ENCODE measurements around the gene MLLT6. TPM values are rescaled to one million over a fixed set of nuclear protein-coding genes. Genes with fewer than 3 reads are reported as not detected.
A peak's percentile ranks its signal among the peaks of the same experiment; 100 is the strongest.

MLLT6 gene
- total and polyA plus RNA-seq, 2 of the 13 experiments (the other 11 are each of a cell fraction or from before 2014, with no cell fraction given), result 50.7 to 69.5 TPM

DNA sequence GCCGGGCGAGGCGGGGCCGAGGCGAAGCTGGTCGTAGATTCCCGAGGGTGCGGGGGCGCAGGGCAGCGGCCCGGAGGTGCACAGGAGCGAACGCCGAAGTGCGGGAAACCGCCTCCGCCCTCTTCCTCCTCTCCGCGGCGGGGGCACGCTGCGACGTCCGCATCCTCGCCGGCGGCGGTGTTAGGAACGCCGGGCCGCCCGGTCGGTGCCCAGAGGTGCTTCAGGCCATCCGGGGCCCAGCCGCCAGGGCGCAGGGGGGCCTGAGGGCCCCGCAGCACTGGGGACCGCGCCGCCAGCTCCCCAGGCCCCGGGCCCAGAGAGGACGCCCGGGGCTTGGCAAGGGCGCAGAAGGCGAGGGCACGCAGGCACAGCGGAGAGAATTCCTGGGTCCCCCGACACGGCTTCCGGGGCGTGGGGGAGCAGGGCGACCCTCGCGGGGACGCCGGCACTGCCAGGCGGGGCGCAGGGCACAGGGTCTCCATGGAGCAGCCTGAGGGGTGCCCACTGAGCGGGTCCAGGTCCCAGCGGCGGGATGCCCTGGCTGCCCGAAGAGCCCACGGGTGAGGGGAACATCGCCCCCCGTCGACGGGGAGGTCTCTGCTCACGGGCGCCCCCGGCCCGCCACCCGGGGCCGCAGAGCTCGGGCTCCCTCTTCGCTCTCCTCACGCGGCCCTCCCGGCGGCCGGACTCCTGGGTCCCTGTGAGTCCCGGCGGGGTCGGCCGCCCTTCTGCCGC, 30.9 kb upstream of the MLLT6 start (continued):
- TF ChIP-seq, protein P1, sequence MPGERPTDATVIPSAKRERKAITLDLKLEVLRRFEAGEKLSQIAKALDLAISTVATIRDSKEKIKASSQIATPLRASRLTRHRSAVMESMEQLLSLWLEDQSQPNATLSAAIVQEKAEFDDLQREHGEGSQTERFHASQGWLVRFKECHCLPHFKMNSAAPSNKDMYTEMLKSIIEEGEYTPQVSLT (CRISPR knock-in tag; IDR thresholded peaks at IDR 0.05; ENCODE audit: borderline replicate concordance, low read depth), result no peak; the same call in 1 of the 2 replicates
- TF ChIP-seq, protein P2, sequence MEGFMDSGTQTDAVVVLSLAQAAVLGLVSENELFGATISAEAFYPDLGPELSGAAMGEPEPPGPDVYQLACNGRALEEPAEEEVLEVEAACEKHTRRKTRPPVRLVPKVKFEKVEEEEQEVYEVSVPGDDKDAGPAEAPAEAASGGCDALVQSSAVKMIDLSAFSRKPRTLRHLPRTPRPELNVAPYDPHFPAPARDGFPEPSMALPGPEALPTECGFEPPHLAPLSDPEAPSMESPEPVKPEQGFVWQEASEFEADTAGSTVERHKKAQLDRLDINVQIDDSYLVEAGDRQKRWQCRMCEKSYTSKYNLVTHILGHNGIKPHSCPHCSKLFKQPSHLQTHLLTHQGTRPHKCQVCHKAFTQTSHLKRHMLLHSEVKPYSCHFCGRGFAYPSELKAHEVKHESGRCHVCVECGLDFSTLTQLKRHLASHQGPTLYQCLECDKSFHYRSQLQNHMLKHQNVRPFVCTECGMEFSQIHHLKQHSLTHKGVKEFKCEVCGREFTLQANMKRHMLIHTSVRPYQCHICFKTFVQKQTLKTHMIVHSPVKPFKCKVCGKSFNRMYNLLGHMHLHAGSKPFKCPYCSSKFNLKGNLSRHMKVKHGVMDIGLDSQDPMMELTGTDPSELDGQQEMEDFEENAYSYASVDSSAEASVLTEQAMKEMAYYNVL (CRISPR knock-in tag; IDR thresholded peaks at IDR 0.05; ENCODE audit: borderline replicate concordance), result peak; percentile 45; the same call in 1 of the 2 replicates
- TF ChIP-seq NR2F2 (IDR thresholded peaks at IDR 0.05; ENCODE audit: borderline replicate concordance, low read depth) (no peak; the same call in 1 of the 2 replicates), ZNF891 (CRISPR knock-in tag; IDR thresholded peaks at IDR 0.05) (no peak), ZFY (CRISPR knock-in tag; IDR thresholded peaks at IDR 0.05) (no peak), SMARCC2 (IDR thresholded peaks at IDR 0.05) (no peak), HNRNPK (IDR thresholded peaks at IDR 0.05; ENCODE audit: low read depth, low read length, poor library complexity, severe bottlenecking) (no peak), SKI (IDR thresholded peaks at IDR 0.05; ENCODE audit: partially characterized antibody) (no peak), NCOR1 (IDR thresholded peaks at IDR 0.05; ENCODE audit: borderline replicate concordance, low read length) (no peak), JDP2 (CRISPR knock-in tag; IDR thresholded peaks at IDR 0.05; ENCODE audit: borderline replicate concordance) (no peak), RFX3 (CRISPR knock-in tag; IDR thresholded peaks at IDR 0.05) (no peak), ZNF83 (CRISPR knock-in tag; IDR thresholded peaks at IDR 0.05; ENCODE audit: borderline replicate concordance) (no peak), ZNF367 (CRISPR knock-in tag; IDR thresholded peaks at IDR 0.05; ENCODE audit: borderline replicate concordance) (no peak; the same call in 1 of the 2 replicates), ZNF468 (CRISPR knock-in tag; IDR thresholded peaks at IDR 0.05) (0 out of 2 replicates have a peak, but pooled peaks have one; percentile 27), SSRP1 (CRISPR knock-in tag; IDR thresholded peaks at IDR 0.05) (no peak), ZNF17 (CRISPR knock-in tag; IDR thresholded peaks at IDR 0.05) (no peak), ETV5 (CRISPR knock-in tag; IDR thresholded peaks at IDR 0.05; ENCODE audit: borderline replicate concordance) (no peak), ZNF670 (CRISPR knock-in tag; IDR thresholded peaks at IDR 0.05; ENCODE audit: borderline replicate concordance) (no peak), KLF11 (CRISPR knock-in tag; IDR thresholded peaks at IDR 0.05) (no peak), TCF12 (IDR thresholded peaks at IDR 0.05) (no peak), TCF12 (CRISPR knock-in tag; IDR thresholded peaks at IDR 0.05) (no peak), ZNF674 (CRISPR knock-in tag; IDR thresholded peaks at IDR 0.05; ENCODE audit: low read depth) (no peak)
- TF ChIP-seq, protein P3, sequence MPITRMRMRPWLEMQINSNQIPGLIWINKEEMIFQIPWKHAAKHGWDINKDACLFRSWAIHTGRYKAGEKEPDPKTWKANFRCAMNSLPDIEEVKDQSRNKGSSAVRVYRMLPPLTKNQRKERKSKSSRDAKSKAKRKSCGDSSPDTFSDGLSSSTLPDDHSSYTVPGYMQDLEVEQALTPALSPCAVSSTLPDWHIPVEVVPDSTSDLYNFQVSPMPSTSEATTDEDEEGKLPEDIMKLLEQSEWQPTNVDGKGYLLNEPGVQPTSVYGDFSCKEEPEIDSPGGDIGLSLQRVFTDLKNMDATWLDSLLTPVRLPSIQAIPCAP (CRISPR knock-in tag; IDR thresholded peaks at IDR 0.05; ENCODE audit: low read depth), result no peak
- TF ChIP-seq, protein P4, sequence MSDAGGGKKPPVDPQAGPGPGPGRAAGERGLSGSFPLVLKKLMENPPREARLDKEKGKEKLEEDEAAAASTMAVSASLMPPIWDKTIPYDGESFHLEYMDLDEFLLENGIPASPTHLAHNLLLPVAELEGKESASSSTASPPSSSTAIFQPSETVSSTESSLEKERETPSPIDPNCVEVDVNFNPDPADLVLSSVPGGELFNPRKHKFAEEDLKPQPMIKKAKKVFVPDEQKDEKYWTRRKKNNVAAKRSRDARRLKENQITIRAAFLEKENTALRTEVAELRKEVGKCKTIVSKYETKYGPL (CRISPR knock-in tag; IDR thresholded peaks at IDR 0.05), result no peak
- TF ChIP-seq, protein P5, sequence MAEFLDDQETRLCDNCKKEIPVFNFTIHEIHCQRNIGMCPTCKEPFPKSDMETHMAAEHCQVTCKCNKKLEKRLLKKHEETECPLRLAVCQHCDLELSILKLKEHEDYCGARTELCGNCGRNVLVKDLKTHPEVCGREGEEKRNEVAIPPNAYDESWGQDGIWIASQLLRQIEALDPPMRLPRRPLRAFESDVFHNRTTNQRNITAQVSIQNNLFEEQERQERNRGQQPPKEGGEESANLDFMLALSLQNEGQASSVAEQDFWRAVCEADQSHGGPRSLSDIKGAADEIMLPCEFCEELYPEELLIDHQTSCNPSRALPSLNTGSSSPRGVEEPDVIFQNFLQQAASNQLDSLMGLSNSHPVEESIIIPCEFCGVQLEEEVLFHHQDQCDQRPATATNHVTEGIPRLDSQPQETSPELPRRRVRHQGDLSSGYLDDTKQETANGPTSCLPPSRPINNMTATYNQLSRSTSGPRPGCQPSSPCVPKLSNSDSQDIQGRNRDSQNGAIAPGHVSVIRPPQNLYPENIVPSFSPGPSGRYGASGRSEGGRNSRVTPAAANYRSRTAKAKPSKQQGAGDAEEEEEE (CRISPR knock-in tag; IDR thresholded peaks at IDR 0.05; ENCODE audit: borderline replicate concordance), result no peak

Data from HepG2 (cell line).